Activated CD4-positive, alpha-beta T cell treated with anti-CD3 and anti-CD28 coated beads, Interleukin-2, amount 50 U/mL, for 24 hours (primary cell): ENCODE data around the gene BRIP1.
A peak's percentile ranks its signal among the peaks of the same experiment; 100 is the strongest.
"Not testable (repeated sequence)": the region's sequence is repeated elsewhere in the genome, so short reads cannot be mapped to it uniquely, and the experiment has no call there.

Experiments used
- DNase-seq, 2 donors: peaks; one replicate each; pipeline ENCODE4 v3.0.0-alpha.2; 2020; ENCODE audit warnings: low read depth in 1 of 2, low spot score in 1 of 2

Gene BRIP1

DNA sequence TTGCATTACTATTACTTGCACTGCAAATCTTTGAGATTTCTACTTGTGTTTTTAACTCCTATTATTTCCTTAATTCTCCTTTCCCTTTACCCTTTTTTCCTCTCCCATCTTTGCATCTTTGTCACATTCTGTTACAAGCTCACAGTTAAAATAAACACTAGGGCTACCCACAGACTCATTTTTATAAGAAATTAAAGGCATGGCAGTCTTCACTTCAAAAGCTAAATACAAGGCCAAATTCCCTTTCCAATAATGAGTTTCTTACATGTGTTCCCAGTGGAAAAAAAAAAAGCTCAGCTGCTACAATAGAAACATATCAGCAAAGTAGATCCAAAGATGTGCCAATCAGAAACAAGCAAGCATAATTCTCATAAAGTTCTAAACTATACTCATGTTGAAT, 3.7 kb upstream of the BRIP1 start:
- no peak for DNase-seq

- DNase-seq: no peak
Observed at GRCh38 chr17:61863801-61864126, 436 bp upstream of the BRIP1 start.

- DNase-seq: no peak
Observed at GRCh38 chr17:61862105-61862574, 1.2 kb downstream of the BRIP1 start.

GRCh38 chr17:61860397-61860796, 2.9 kb downstream of the BRIP1 start:
- DNase-seq: not testable (repeated sequence)

- no peak for DNase-seq
Observed at GRCh38 chr17:61856035-61856434, 7.3 kb downstream of the BRIP1 start.

- DNase-seq: no peak
Observed at GRCh38 chr17:61852857-61853256, 10.5 kb downstream of the BRIP1 start.

- no peak for DNase-seq
Observed at GRCh38 chr17:61849674-61850073, 13.7 kb downstream of the BRIP1 start.

- no peak for DNase-seq
Observed at GRCh38 chr17:61848896-61849295, 14.4 kb downstream of the BRIP1 start.

DNA sequence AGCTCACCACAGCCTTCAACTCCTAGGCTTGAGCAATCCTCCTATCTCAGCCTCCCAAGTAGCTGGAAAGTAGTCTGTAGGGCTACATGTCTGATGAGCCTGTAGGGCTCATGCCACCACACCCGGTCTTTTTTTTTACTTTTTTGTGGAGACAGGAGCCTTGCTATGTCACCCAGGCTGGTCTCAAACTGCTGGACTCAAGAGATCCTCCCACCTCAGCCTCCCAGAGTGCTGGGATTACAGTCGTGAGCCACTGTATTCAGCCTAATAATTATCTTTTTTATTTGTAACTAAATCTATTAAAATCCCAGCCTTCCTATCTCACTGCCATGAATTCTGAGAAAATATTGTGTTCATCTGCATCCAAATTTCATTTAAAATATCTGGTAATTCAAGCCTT, 15.1 kb downstream of the BRIP1 start:
- no peak for DNase-seq

DNA sequence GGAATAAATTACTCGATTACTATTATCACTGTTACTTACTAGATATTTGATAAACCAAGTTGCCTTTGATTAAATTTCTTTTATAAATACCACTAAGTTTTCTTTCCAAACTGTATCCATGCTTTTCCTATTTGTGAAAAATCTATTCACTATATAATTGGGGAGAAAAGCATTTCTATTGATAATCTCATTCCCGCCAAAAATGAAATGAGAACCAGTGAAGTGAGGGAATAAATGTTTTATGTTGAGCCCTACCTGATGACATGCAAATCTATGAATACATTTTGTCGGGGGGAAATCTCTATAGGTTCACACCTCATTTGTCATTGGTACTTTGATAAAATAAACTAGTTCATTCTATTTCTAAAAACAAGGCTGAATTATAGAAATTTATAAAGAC, 15.7 kb downstream of the BRIP1 start:
- no peak for DNase-seq

DNA sequence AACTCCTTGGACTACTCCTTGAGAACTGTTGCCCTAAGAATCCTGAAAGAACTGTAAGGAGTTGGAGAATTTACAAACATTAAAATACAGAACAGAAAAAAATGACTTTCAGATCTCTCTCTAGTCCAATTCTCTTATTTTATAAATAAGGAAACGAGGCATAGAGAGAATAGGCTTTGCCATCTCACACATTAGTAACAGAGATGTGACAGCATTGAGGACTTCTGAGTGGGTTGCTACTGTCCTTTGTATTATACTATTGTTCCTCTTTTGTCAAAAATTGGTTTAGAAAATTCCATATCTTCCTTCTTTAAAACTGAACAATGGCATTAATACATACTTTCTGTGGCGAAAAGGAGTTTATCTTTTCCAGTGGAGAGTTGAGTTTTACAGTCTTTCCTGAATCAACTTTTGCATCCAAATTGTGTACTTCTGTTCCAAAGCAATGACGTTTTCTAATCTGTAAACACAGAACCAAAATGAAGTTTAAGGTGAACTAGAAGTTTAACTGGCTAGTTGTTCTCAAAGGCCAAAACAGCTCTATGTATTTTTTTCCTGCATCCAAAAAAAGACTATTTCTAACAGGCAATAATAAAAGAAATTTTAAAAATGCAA, 16.5 kb downstream of the BRIP1 start:
- no peak for DNase-seq

GRCh38 chr17:61846088-61846487, 17.2 kb downstream of the BRIP1 start:
- DNase-seq: no peak

DNA sequence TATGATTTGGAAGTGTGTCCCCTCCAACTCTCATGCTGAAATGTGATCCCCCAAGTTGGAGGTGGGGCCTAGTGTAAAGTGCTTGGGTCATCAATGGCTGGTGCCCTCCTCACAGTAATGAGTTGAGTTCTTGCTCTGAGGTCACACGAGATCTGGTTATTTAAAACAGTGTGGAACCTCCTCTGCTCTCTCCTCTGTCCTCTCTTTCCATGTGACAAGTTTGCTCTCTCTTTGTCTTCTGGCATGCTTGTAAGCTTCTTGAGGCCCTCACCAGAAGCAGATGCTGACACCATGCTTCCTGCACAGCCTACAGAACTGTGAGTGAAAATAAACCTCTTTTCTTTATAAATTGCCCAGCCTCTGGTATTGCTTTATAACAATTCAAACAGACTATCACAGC, 19.9 kb downstream of the BRIP1 start:
- no peak for DNase-seq

DNA sequence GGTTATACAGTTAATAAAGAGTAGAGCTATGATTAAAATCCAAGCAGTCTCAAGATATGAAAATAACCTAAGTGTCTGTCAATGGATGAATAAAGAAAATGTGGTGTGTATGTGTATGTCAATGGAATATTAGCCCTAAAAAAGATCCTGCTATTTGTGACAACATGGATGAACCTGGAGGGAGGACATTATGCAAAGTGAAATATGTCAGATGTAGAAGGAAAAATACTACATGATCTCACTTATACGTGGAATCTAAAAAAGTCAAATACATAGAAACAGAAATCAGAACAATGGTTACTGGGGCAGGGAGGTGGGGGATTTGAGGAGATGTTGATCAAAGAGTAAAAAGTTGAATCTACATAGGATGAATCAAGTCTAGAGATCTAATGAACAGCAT, 20.4 kb downstream of the BRIP1 start:
- no peak for DNase-seq

DNA sequence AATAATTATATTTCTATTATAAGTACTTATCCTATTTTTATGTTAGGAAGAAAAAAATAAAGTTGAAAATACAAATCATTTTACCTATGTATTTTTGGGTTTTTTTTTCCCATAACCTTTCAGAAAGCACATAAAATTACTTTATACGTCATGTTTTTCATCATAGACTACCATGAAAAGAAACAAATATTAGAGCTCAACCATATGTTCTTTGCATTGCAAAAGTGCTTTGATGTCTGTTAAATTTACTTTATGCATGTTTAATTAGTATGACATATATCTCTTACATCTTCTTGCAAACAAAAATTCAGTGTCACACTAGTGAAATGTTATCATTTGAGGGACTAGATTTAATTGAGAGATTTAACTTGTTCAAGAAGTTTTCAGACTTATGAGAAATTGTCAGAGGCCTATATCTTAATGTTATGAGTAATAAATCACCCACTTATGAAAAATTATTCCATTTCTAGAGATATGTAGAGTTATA, 24.0 kb downstream of the BRIP1 start:
- no peak for DNase-seq

GRCh38 chr17:61837175-61838051, 25.9 kb downstream of the BRIP1 start:
- DNase-seq: peak in 1 of 2 donors; percentile 23

DNA sequence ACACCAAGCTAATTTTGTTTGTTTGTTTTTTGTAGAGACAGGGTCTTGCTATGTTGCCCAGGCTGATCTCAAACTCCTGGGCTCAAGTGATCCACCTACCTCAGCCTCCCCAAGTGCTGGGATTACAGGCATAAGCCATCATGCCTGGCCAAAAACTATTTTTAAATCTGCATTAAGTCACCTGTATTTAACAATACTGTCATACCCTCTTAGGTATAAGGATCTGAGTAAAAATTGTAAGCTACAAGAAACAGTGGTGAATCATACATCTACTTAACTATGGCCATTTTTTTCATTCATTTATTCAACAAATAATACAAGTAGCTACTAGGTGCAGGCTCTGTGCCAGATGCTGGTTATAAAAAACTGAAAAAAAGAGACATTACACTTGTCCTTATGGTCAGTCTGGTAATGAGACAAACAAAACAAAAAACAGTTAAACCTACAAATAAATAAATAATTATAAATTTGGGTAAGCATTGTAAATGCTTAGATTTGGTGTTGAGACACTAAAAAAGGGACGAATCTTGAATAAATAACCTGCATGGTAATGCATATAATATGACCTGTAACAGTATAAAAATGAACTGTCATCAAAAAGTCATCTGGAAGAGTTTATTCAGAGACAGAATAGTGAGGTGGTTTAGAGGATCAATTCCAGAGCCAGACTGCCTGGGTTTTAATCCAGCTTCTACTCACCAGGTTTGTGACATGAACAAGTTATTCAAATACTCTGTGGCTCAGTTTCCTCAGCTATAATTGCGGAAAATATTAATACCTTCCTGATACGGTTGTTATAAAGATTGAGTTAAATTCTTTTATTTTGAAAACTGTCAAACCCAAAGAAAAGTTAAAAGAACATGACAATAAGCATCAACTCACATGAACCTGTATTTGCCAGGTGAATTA, 26.8 kb downstream of the BRIP1 start:
- no peak for DNase-seq

GRCh38 chr17:61835606-61836005, 27.7 kb downstream of the BRIP1 start:
- DNase-seq: no peak

GRCh38 chr17:61834610-61835009, 28.7 kb downstream of the BRIP1 start:
- no peak for DNase-seq

GRCh38 chr17:61833536-61834193, 29.7 kb downstream of the BRIP1 start:
- DNase-seq: no peak

- DNase-seq: no peak
Observed at GRCh38 chr17:61832463-61832862, 30.9 kb downstream of the BRIP1 start.
